Measurements from ENCODE around the gene ALKBH7.

- TF ChIP-seq, protein P1, sequence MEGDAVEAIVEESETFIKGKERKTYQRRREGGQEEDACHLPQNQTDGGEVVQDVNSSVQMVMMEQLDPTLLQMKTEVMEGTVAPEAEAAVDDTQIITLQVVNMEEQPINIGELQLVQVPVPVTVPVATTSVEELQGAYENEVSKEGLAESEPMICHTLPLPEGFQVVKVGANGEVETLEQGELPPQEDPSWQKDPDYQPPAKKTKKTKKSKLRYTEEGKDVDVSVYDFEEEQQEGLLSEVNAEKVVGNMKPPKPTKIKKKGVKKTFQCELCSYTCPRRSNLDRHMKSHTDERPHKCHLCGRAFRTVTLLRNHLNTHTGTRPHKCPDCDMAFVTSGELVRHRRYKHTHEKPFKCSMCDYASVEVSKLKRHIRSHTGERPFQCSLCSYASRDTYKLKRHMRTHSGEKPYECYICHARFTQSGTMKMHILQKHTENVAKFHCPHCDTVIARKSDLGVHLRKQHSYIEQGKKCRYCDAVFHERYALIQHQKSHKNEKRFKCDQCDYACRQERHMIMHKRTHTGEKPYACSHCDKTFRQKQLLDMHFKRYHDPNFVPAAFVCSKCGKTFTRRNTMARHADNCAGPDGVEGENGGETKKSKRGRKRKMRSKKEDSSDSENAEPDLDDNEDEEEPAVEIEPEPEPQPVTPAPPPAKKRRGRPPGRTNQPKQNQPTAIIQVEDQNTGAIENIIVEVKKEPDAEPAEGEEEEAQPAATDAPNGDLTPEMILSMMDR (conservative IDR thresholded peaks at IDR 0.05; ENCODE audit: low read length): no peak
- TF ChIP-seq EZH2phosphoT487 (IDR thresholded peaks at IDR 0.05; ENCODE audit: borderline replicate concordance, low read depth, low read length): no peak
These were observed 8.6 kb downstream of the ALKBH7 start for GRCh38 chr19:6381030-6381750.
